ENCODE data around the gene MYO5B. TPM values are rescaled to one million over a fixed set of nuclear protein-coding genes. Genes with fewer than 3 reads are reported as not detected.

MYO5B gene
- polyA plus RNA-seq, 1 of the 3 experiments (the other 2 are of a cell fraction): 1.3 TPM

DNA sequence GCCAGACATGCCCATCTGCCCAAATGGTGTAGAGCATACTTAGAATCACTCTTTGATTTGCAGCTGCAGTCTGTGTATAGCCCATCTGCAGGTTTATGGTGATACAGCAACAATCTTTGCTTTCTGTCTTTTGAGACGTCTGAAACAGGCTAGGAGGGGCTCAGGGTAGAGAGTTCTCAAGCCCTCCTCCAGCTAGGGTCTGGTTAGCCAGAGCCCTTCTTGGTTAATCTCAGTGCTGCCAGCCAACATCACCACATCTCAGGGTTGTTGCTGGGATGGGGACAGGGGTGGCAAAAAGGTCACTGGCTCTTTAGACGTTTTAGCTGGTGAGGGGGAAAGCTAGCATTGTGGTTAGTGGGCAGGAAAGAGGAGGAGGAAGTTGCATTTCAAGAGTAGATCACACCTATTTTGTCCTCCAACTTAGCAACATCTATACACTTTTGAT lies 245.0 kb downstream of the MYO5B start:
- H3F3A ChIP-seq (replicated peaks; ENCODE audit: insufficient read depth): no peaks in the 10 kb centered on the region
- peaks cover 3% of the 10 kb centered on the region; the same call in 1 of the 2 replicates for H3K27me3 ChIP-seq (ENCODE audit: insufficient read depth)
- H4K20me1 ChIP-seq (ENCODE audit: insufficient read depth): no peaks in the 10 kb centered on the region
- H2AFZ ChIP-seq (ENCODE audit: low read depth): no peak overlapping the region
- ChIA-PET CTCF (interaction anchor here (0.8 to 3.6 kb wide), 3 partner anchors 16 to 439 kb away, joined by 3 to 12 read pairs (median 3); no protein-coding TSS in a partner anchor), POLR2A (no interaction called here)
- no peak overlapping the region for H3K9ac ChIP-seq
- no peak overlapping the region for H3K4me3 ChIP-seq (ENCODE audit: low read depth in 2 of 2, low read length in 1 of 2)
- DNase-seq: no peak
- H3K79me2 ChIP-seq (ENCODE audit: insufficient read depth): no peaks in the 10 kb centered on the region
- H3K9me2 ChIP-seq: no peaks in the 10 kb centered on the region
- H3K4me1 ChIP-seq (ENCODE audit: control insufficient read depth in 1 of 2, insufficient read depth in 2 of 2, low read depth in 1 of 2, low read length in 1 of 2): no peaks in the 10 kb centered on the region; a peak in 1 of 4 replicates
- no peaks in the 10 kb centered on the region for H3K36me3 ChIP-seq (replicated peaks in 1 of 2; ENCODE audit: control insufficient read depth in 1 of 2, insufficient read depth in 2 of 2, low read length in 1 of 2)
- 19% methylated on average over 2 of the region's 2 CpGs for WGBS (ENCODE audit: low lambda C conversion rate)
- TF ChIP-seq RXRA (IDR thresholded peaks at IDR 0.05; ENCODE audit: borderline replicate concordance, low read depth) (no peak), EP300 (IDR thresholded peaks at IDR 0.05; ENCODE audit: borderline replicate concordance in 1 of 2, low read depth in 1 of 2, low read length in 1 of 2) (no peak), SMC3 (IDR thresholded peaks at IDR 0.05; ENCODE audit: low read depth, low read length) (no peak), TCF12 (IDR thresholded peaks at IDR 0.05) (no peak), TAF1 (IDR thresholded peaks at IDR 0.05; ENCODE audit: borderline replicate concordance, low read depth, low read length) (no peak), GATA2 (CRISPR knock-in tag; IDR thresholded peaks at IDR 0.05) (no peak), FOXJ3 (CRISPR knock-in tag; IDR thresholded peaks at IDR 0.05) (no peak), FOSL2 (IDR thresholded peaks at IDR 0.05; ENCODE audit: borderline replicate concordance, low read depth) (no peak), NRF1 (IDR thresholded peaks at IDR 0.05; ENCODE audit: low read depth, low read length) (no peak), RAD21 (IDR thresholded peaks at IDR 0.05; ENCODE audit: low read length) (no peak), SIN3A (IDR thresholded peaks at IDR 0.05; ENCODE audit: borderline replicate concordance, low read depth, low read length) (no peak), NFIC (IDR thresholded peaks at IDR 0.05; ENCODE audit: borderline replicate concordance) (no peak), FOXM1 (IDR thresholded peaks at IDR 0.05; ENCODE audit: low read depth) (no peak), JUND (IDR thresholded peaks at IDR 0.05) (no peak), ELF1 (IDR thresholded peaks at IDR 0.05) (no peak)
- TF ChIP-seq, protein P1, sequence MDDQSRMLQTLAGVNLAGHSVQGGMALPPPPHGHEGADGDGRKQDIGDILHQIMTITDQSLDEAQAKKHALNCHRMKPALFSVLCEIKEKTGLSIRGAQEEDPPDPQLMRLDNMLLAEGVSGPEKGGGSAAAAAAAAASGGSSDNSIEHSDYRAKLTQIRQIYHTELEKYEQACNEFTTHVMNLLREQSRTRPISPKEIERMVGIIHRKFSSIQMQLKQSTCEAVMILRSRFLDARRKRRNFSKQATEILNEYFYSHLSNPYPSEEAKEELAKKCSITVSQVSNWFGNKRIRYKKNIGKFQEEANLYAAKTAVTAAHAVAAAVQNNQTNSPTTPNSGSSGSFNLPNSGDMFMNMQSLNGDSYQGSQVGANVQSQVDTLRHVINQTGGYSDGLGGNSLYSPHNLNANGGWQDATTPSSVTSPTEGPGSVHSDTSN (IDR thresholded peaks at IDR 0.05): no peak
- TF ChIP-seq, protein P2, sequence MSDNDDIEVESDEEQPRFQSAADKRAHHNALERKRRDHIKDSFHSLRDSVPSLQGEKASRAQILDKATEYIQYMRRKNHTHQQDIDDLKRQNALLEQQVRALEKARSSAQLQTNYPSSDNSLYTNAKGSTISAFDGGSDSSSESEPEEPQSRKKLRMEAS (IDR thresholded peaks at IDR 0.05; ENCODE audit: low read depth): no peak
- TF ChIP-seq, protein P3, sequence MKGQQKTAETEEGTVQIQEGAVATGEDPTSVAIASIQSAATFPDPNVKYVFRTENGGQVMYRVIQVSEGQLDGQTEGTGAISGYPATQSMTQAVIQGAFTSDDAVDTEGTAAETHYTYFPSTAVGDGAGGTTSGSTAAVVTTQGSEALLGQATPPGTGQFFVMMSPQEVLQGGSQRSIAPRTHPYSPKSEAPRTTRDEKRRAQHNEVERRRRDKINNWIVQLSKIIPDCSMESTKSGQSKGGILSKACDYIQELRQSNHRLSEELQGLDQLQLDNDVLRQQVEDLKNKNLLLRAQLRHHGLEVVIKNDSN (IDR thresholded peaks at IDR 0.05; ENCODE audit: borderline replicate concordance, low read depth): no peak
- TF ChIP-seq, protein P4, sequence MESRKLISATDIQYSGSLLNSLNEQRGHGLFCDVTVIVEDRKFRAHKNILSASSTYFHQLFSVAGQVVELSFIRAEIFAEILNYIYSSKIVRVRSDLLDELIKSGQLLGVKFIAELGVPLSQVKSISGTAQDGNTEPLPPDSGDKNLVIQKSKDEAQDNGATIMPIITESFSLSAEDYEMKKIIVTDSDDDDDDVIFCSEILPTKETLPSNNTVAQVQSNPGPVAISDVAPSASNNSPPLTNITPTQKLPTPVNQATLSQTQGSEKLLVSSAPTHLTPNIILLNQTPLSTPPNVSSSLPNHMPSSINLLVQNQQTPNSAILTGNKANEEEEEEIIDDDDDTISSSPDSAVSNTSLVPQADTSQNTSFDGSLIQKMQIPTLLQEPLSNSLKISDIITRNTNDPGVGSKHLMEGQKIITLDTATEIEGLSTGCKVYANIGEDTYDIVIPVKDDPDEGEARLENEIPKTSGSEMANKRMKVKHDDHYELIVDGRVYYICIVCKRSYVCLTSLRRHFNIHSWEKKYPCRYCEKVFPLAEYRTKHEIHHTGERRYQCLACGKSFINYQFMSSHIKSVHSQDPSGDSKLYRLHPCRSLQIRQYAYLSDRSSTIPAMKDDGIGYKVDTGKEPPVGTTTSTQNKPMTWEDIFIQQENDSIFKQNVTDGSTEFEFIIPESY (IDR thresholded peaks at IDR 0.05; ENCODE audit: borderline replicate concordance, low read depth): no peak
- TF ChIP-seq, protein P5, sequence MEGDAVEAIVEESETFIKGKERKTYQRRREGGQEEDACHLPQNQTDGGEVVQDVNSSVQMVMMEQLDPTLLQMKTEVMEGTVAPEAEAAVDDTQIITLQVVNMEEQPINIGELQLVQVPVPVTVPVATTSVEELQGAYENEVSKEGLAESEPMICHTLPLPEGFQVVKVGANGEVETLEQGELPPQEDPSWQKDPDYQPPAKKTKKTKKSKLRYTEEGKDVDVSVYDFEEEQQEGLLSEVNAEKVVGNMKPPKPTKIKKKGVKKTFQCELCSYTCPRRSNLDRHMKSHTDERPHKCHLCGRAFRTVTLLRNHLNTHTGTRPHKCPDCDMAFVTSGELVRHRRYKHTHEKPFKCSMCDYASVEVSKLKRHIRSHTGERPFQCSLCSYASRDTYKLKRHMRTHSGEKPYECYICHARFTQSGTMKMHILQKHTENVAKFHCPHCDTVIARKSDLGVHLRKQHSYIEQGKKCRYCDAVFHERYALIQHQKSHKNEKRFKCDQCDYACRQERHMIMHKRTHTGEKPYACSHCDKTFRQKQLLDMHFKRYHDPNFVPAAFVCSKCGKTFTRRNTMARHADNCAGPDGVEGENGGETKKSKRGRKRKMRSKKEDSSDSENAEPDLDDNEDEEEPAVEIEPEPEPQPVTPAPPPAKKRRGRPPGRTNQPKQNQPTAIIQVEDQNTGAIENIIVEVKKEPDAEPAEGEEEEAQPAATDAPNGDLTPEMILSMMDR (IDR thresholded peaks at IDR 0.05): no peak
- H3K4me2 ChIP-seq: no peak overlapping the region
- H3K27ac ChIP-seq (ENCODE audit: low read depth in 2 of 2, low read length in 1 of 2): no peak overlapping the region
- no peaks in the 10 kb centered on the region for H3K9me3 ChIP-seq

Data from SK-N-SH (cell line).